SK-N-SH (cell line): Measurements from ENCODE around the gene CZIB.

ENCODE experiments used
- CTCF ChIP-seq: fragments of 200-600 bp; sonication (generic); IDR thresholded peaks from 2 replicates; pipeline ENCODE4 v1.6.1; 2017; ENCODE audit warnings: antibody characterized with exemption, mild to moderate bottlenecking, moderate library complexity
- FOSL2 ChIP-seq: IDR thresholded peaks from 2 replicates; pipeline ENCODE4 v1.4.0; 2012; ENCODE audit warnings: low read depth, mild to moderate bottlenecking, moderate library complexity, borderline replicate concordance
- FOXM1 ChIP-seq: IDR thresholded peaks from 2 replicates; pipeline ENCODE4 v1.4.0; 2012; ENCODE audit warnings: low read depth, mild to moderate bottlenecking
- NFIC ChIP-seq: IDR thresholded peaks from 2 replicates; pipeline ENCODE4 v1.4.0; 2012; ENCODE audit warnings: borderline replicate concordance
- POLR2AphosphoS5 ChIP-seq: IDR thresholded peaks from 2 replicates; pipeline ENCODE4 v1.6.1; 2012; ENCODE audit warnings: low read depth, low read length
- TCF12 ChIP-seq: IDR thresholded peaks from 2 replicates; pipeline ENCODE4 v1.4.0; 2012

- TF ChIP-seq FOXM1 = no peak
- peak; percentile 86 for TF ChIP-seq CTCF
- no peak for TF ChIP-seq NFIC
- TF ChIP-seq TCF12 = no peak
- TF ChIP-seq FOSL2 = no peak
- no peak for TF ChIP-seq POLR2AphosphoS5
Measured at GRCh38 chr1:53182111-53182593, 38.3 kb downstream of the CZIB start.
